ENCODE measurements around the gene GAS6.
"Not testable (repeated sequence)": the region's sequence is repeated elsewhere in the genome, so short reads cannot be mapped to it uniquely, and the experiment has no call there.

GAS6 gene

DNA sequence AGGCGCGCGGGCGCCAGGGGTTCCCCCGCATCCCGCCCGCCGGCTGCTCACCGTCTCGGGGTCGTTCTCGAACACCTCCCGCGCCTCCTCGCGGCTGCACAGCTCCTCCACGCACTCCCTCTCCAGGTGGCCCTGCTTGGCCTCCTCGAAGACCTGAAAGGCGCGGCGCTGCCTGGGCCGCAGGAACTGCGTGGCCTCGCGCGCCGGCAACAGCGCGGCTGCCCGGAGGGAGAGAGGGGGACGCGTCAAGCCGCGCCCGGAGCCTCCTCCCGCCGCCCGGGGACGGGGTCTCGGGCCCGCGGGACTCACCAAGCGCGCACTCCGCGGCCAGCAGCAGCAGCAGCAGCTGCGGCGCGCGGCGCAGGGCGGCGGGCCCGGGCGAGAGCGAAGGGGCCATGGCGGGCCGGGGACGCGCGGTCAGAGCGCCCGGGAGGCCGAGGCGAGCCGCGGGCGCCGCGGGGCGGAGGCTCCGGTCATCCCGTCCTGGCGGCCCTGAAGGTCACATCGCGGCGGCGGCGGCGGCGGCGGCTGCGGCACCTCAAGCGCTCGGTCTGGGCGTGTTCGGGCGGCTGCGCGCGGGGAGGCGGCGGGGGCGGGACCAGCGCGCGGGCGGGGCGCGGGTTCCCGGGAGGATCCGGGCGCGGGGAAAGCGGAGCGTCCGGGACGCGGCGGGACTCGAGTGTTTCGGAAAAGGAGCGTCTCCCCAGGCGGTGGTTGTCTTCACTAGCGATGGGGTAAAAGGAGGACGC is at the start of gene GAS6:
TSS of gene GAS6 (minus strand) at position 553 of the 749 bp plus-strand sequence. CDS start at position 397, 156 bp downstream.
- DNase-seq (no peak), ATAC-seq (peak; percentile 25)

DNA sequence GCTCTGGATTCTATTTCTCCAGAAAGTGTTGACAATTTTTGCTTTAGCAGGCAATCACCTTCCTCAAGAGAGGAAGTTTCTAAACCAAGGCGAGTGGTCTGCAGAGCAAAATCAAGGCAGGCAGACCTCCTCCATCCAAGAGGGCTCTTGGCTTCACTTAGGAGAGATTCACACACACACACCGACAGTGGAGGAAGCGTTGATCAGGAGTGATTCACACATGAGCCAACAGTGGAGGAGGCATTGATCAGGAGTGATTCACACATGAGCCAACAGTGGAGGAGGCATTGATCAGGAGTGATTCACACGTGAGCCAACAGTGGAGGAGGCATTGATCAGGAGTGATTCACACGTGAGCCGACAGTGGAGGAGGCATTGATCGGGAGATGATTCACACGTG is 49.5 kb upstream of the GAS6 start:
- DNase-seq, ATAC-seq: not testable (repeated sequence)

- DNase-seq: no peak
- ATAC-seq: no peak
These were observed 48.7 kb upstream of the GAS6 start for GRCh38 chr13:113912596-113912995.

DNA sequence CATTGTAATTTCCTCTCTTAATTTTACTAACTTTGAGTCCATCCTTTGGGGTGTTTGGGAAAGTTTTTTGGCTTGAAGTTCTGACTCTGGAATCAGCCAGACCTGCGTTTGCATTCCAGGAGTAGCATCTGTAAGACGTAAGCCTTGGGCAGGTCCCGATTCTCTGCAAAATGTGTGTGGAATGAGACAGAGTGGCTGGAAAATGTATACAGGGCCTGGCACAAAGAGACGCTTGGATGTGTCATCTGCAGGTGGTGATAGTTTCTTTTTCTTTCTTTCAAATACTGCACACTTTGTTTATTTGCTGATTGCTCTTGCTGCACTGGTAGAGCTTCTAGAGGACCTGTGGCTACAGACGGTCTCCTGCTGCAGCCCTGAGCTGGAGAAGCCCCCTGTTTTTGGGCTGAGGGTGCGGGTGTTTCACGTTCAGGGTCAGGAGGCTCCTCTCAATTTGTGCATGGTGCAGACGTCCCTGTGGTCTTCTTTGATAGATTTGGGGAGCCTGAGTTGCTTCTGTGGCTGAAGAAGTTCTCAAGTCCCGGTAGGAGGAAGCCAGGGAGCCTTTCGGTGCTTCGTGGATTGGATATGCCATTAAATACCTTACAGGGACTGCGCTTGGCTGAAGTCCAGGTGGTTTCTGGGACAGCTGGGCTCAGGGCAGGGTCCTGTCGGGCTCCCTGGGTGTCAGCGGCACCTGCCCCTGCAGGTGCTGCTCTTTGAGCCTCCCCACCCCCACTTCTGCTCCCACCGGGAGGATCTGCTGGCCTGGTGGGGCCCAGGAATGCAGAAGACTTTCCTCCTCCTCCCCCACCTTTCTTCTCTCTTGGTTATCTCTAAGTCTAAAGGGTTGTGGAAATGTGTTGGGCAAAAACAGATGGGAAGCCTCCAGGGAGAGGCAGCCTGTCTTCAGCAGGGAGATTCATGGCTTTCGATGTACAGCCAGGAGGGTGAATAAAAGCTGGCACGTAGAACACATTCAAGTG is 44.0 kb upstream of the GAS6 start:
- ATAC-seq: no peak
- DNase-seq: no peak

DNA sequence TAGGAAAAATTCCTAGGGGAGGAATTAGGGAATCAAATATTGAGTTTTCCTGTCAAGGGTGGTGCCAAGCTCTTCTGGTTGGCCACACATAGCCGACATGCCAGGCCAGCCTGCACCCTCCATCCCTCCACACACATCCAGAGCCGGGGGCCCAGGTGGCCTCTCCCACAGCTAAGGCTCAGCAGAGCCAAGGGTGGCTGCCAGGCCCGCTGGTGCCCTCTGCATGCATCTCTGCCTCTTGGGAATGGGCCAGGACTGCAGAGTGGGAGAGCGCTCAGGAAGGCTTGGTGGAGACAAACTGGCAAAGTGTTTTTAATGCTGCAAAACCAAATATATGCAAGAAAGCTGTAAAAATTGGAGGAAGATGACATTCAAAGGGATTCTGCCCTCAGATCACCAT is 42.7 kb upstream of the GAS6 start:
- ATAC-seq (no peak), DNase-seq (no peak)

GRCh38 chr13:113905942-113906341 is 42.1 kb upstream of the GAS6 start:
- ATAC-seq: no peak
- DNase-seq: no peak

DNA sequence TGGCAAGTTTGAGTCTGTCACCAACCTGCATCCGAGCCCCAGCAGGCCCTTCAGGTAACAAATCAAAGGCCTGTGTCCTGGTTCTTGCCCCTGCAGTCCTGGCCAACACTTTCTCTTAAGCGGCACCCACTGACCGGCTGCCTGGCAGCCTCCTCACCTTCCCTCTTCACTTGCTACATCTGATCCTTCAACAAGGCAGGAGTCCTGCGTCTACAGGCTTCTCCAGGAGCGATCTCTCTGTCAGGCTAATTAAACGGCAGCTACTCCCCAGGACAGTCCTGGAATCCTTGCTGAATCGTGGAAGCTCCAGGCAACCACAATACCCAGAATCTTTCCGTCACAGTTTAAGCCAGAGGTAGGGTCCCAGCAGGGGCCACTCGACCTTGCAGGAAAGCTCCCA is 41.1 kb upstream of the GAS6 start:
- ATAC-seq (no peak), DNase-seq (no peak)

- DNase-seq: peak; percentile 26
- peak; percentile 46 for ATAC-seq
These were observed 40.5 kb upstream of the GAS6 start for GRCh38 chr13:113904411-113904810.

- ATAC-seq: no peak
- DNase-seq: no peak
These were observed 40.0 kb upstream of the GAS6 start for GRCh38 chr13:113903912-113904311.

- ATAC-seq (no peak), DNase-seq (no peak)
These were observed 39.3 kb upstream of the GAS6 start for GRCh38 chr13:113902986-113903775.

GRCh38 chr13:113902481-113902880 is 38.6 kb upstream of the GAS6 start:
- DNase-seq (no peak), ATAC-seq (no peak)

DNA sequence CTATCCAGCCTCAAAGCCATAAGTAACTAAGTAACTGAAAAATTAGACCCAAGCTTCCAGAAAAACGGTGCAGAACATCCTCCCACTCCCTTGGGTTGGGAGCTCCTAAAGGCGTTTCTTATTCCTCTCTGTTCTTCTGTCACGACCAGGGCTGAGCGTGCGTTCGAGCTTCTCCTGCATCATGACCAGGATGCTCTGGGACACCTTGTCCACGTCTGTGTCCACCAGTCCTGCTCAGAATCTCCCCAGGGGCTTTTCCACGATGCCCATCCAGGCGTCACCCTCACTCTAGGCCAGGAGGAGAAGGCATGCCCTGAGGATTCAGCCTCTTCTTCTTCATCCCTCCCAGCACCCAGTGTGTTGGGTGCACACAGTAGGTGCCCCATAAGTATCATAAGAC is 37.8 kb upstream of the GAS6 start:
- ATAC-seq: no peak
- no peak for DNase-seq

- DNase-seq: no peak
- ATAC-seq: no peak
These were observed 37.4 kb upstream of the GAS6 start for GRCh38 chr13:113901231-113901630.

DNA sequence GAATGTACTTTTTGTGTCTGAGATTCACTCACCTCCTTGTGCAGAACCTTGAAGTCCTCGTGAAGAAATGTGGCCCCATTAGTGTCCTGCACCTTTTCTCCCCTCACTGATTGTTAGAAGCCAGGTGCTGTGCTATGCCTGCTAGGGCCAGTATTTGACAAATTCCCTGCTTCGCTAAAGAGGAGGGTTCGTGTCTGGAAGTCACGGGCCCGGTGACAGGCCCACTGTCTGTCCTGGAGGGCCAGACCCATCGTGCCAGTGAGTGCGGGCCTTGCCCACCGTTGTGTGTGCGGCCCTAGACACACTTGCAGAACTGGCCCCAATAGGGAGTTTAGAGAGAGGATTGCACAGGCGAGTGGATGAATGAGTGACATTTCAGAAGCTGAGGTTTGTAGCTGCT is 36.8 kb upstream of the GAS6 start:
- ATAC-seq: no peak
- no peak for DNase-seq

DNA sequence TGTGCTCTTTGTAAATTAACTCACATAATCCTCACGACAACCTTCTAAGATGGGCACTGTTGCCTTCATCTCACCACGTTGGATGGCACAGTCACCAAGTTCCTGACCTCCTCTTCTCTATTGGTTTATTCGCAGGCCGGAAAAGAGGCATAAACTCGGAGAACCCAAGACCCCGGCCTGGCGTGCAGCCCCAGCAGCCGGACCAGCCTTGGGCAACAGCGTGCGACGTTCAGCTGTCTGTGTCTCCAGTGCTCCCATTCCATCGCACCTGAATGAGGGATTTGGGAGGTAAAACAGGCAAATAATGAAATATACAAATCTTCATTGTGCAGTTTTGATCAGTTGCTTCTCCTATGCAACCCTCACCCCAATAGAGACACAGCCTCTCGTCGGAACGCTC is 34.5 kb upstream of the GAS6 start:
- DNase-seq: no peak
- no peak for ATAC-seq

DNA sequence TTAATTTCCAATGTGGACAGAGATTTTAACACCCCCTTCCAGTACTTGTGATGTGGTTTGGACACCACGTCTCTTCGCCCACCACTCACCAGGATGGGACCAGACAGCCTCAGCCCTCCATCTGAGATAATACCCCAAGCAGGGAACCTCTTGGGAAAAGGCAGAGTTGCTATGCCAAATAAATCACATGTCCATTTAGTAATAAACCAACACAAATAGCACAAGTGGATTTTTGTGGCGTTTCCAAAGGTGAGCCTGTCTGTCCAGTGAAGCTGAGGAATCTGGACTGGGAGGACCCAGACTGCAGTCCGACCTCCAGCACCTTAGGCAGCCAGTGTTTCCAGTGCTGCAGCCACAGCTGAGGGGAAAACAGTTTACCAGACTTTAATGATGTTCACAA is 34.1 kb upstream of the GAS6 start:
- no peak for DNase-seq
- no peak for ATAC-seq

GRCh38 chr13:113897161-113897560 is 33.3 kb upstream of the GAS6 start:
- DNase-seq (no peak), ATAC-seq (no peak)

- DNase-seq: no peak
- no peak for ATAC-seq
These were observed 31.6 kb upstream of the GAS6 start for GRCh38 chr13:113895436-113895835.

DNA sequence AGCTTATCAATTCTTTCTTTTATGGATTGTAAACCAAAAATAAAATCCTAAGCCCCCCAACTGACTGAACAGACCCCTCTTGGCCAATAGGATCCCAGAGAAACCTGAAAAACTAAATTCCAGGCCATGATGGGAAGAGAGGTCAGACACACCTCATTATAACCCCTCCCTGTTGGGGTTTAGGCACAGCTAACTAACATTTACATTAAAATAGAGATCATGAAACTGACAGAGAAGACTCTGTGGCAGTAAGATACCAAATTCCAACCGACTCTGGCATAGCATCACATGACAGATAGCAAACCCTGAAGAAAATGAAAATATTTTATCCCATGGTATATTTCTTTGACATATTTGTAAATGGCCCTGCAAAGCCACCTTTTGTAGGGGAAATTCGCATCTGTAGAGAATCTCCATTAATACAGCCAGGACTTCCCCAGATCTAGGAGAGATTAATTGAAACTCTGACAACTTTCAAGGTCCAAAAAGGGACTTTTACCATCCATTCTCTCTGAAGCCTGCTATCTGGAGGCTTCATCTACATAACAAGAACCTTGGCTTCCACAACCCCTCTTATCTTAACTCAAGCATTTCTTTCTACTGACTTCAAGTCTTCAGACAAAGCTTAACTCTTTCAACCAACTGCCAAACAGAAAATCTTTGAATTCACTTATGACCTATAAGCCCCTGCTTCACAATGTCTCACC is 27.1 kb upstream of the GAS6 start:
- ATAC-seq (no peak), DNase-seq (no peak)

DNA sequence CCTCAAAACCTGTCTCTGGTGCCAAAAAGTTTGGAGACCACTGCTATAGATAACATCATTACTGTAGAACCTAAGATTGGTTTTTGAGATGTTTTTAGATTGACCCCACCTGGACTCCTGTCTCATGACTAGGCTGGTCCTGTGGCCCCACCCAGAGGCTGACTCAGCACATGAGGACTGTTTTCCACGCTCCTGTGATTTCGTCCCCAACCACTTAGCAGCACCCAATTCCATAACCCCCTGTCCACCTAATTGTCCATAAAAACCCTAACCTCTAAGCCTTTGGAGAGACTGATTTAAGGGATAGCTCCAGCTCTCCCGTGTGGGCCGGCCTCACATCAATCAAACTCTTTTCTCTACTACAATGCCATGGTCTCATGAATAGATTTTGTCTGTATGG is 25.6 kb upstream of the GAS6 start:
- ATAC-seq (no peak), DNase-seq (no peak)

GRCh38 chr13:113888701-113889330 is 24.9 kb upstream of the GAS6 start:
- no peak for ATAC-seq

More at GRCh38 chr13:113888701-113889330, 24.9 kb upstream of the GAS6 start:
- DNase-seq: no peak
